GM18508 (cell line): ENCODE measurements around the gene RNF183.
"Not testable (repeated sequence)": the region's sequence is repeated elsewhere in the genome, so short reads cannot be mapped to it uniquely, and the experiment has no call there.

Source experiments
- ATAC-seq: cut with Tn5 transposase; IDR thresholded peaks from one replicate; pipeline ENCODE4 v1.9.1; 2021; ENCODE audit warnings: moderate number of reproducible peaks; ENCODE audit not compliant: insufficient read depth, unreplicated experiment

The RNF183 gene

GRCh38 chr9:113278840-113279239 lies 24.3 kb downstream of the RNF183 start:
- ATAC-seq: no peak

GRCh38 chr9:113275157-113276131 lies 27.7 kb downstream of the RNF183 start, which contains the start of the genes CDC26 and PRPF4:
TSS of gene CDC26 (minus strand) at chr9:113275572. CDS start at chr9:113272507, 3,065 bp downstream.
TSS of gene PRPF4 (plus strand) at chr9:113275658. CDS start at chr9:113275744, 86 bp downstream.
- ATAC-seq: peak; percentile 97

- no peak for ATAC-seq
Measured at GRCh38 chr9:113274474-113275156, 28.6 kb downstream of the RNF183 start.

GRCh38 chr9:113269871-113270270 lies 33.3 kb downstream of the RNF183 start:
- ATAC-seq: no peak

- no peak for ATAC-seq
Measured at GRCh38 chr9:113269355-113269754, 33.8 kb downstream of the RNF183 start.

- no peak for ATAC-seq
Measured at GRCh38 chr9:113267911-113268566, 35.1 kb downstream of the RNF183 start.

- no peak for ATAC-seq
Measured at GRCh38 chr9:113266174-113266573, 37.0 kb downstream of the RNF183 start.

GRCh38 chr9:113261917-113262671 lies 41.1 kb downstream of the RNF183 start:
- ATAC-seq: no peak

GRCh38 chr9:113258282-113258681 lies 44.9 kb downstream of the RNF183 start:
- no peak for ATAC-seq

GRCh38 chr9:113257863-113258262 lies 45.3 kb downstream of the RNF183 start:
- ATAC-seq: no peak

GRCh38 chr9:113255438-113255837 lies 47.7 kb downstream of the RNF183 start:
- no peak for ATAC-seq

GRCh38 chr9:113254991-113255390 lies 48.2 kb downstream of the RNF183 start:
- no peak for ATAC-seq

- no peak for ATAC-seq
Measured at GRCh38 chr9:113250807-113251206, 52.4 kb downstream of the RNF183 start.

- not testable (repeated sequence) for ATAC-seq
Measured at GRCh38 chr9:113249661-113250060, 53.5 kb downstream of the RNF183 start.

GRCh38 chr9:113247640-113248039 lies 55.5 kb downstream of the RNF183 start:
- ATAC-seq: no peak
